WTC11 (cell line): ENCODE measurements around the gene CHRNA5.

Source experiments
- ATF3 ChIP-seq: sonication (generic); formaldehyde crosslinking; conservative IDR thresholded peaks from 2 replicates; pipeline ENCODE4 v1.8.1; 2022; ENCODE audit warnings: mild to moderate bottlenecking, missing genetic modification reagents
- CREM ChIP-seq: sonication (generic); formaldehyde crosslinking; IDR thresholded peaks from 2 replicates; pipeline ENCODE4 v1.8.1; 2022; ENCODE audit warnings: mild to moderate bottlenecking, missing genetic modification reagents, moderate library complexity
- CTCF ChIP-seq: fragments of 200-600 bp; IDR thresholded peaks from 2 replicates; pipeline ENCODE4 v1.8.0; 2022; ENCODE audit warnings: antibody characterized with exemption
- E2F1 ChIP-seq: sonication (generic); formaldehyde crosslinking; IDR thresholded peaks from 2 replicates; pipeline ENCODE4 v1.8.0; 2022; ENCODE audit warnings: mild to moderate bottlenecking, missing genetic modification reagents
- E2F4 ChIP-seq: sonication (generic); formaldehyde crosslinking; IDR thresholded peaks from 2 replicates; pipeline ENCODE4 v1.8.1; 2022; ENCODE audit warnings: low read depth, mild to moderate bottlenecking, moderate library complexity, missing genetic modification reagents, borderline replicate concordance
- FOXJ3 ChIP-seq: sonication (generic); formaldehyde crosslinking; IDR thresholded peaks from 2 replicates; pipeline ENCODE4 v1.9.0; 2021; ENCODE audit warnings: missing genetic modification reagents, mild to moderate bottlenecking, borderline replicate concordance
- JUN ChIP-seq: sonication (generic); formaldehyde crosslinking; IDR thresholded peaks from 2 replicates; pipeline ENCODE4 v1.8.0; 2023; ENCODE audit warnings: mild to moderate bottlenecking, missing genetic modification reagents
- KAT7 ChIP-seq: sonication (generic); formaldehyde crosslinking; IDR thresholded peaks from 2 replicates; pipeline ENCODE4 v1.8.1; 2023; ENCODE audit warnings: missing genetic modification reagents, mild to moderate bottlenecking, borderline replicate concordance
- NFATC4 ChIP-seq: fragments of 250-450 bp; sonication (Bioruptor Pico); IDR thresholded peaks from 2 replicates; pipeline ENCODE4 v1.9.0; 2021; ENCODE audit warnings: mild to moderate bottlenecking
- NFE2L1 ChIP-seq: sonication (generic); formaldehyde crosslinking; IDR thresholded peaks from 2 replicates; pipeline ENCODE4 v1.8.1; 2023; ENCODE audit warnings: missing genetic modification reagents
- SMAD3 ChIP-seq: sonication (generic); formaldehyde crosslinking; IDR thresholded peaks from 2 replicates; pipeline ENCODE4 v1.8.0; 2022; ENCODE audit warnings: missing genetic modification reagents, mild to moderate bottlenecking, borderline replicate concordance
- USF1 ChIP-seq: sonication (generic); formaldehyde crosslinking; IDR thresholded peaks from 2 replicates; pipeline ENCODE4 v1.8.0; 2022; ENCODE audit warnings: mild to moderate bottlenecking, missing genetic modification reagents
- USF2 ChIP-seq: sonication (generic); formaldehyde crosslinking; IDR thresholded peaks from 2 replicates; pipeline ENCODE4 v1.8.1; 2023; ENCODE audit warnings: mild to moderate bottlenecking, missing genetic modification reagents, moderate library complexity
- ZNF416 ChIP-seq: fragments of 250-450 bp; sonication (Bioruptor Pico); IDR thresholded peaks from 2 replicates; pipeline ENCODE4 v1.9.0; 2021; ENCODE audit warnings: mild to moderate bottlenecking, inconsistent platforms

- TF ChIP-seq SMAD3 (CRISPR knock-in tag) (no peak), CTCF (no peak), E2F1 (CRISPR knock-in tag) (no peak), ZNF416 (CRISPR knock-in tag) (no peak), FOXJ3 (CRISPR knock-in tag) (no peak), E2F4 (no peak), JUN (no peak), USF2 (CRISPR knock-in tag) (no peak), NFATC4 (CRISPR knock-in tag) (no peak), KAT7 (CRISPR knock-in tag) (no peak), CREM (no peak), USF1 (CRISPR knock-in tag) (no peak), ATF3 (CRISPR knock-in tag) (no peak), NFE2L1 (CRISPR knock-in tag) (no peak)
Measured at GRCh38 chr15:78614021-78614420, 48.7 kb downstream of the CHRNA5 start.
